ENCODE data around the gene KCNJ12. TPM values are rescaled to one million over a fixed set of nuclear protein-coding genes. Genes with fewer than 3 reads are reported as not detected.

The KCNJ12 gene
- total and polyA plus RNA-seq, 2 of the 13 experiments (the other 11 are each of a cell fraction or from before 2014, with no cell fraction given), result not detected

GRCh38 chr17:21356537-21357127 lies 19.5 kb upstream of the KCNJ12 start:
- ATAC-seq, result no peak
- Histone ChIP-seq H3K36me3 (replicated peaks in 1 of 2; ENCODE audit: control insufficient read depth in 1 of 2, insufficient read depth in 2 of 2, low read length in 2 of 2) (no peaks in the 10 kb centered on the region), H3K4me1 (ENCODE audit: insufficient read depth, low read length) (no peaks in the 10 kb centered on the region), H3K79me2 (ENCODE audit: insufficient read depth, low read length) (no peaks in the 10 kb centered on the region), H3K27ac (ENCODE audit: extremely low read length, insufficient read depth, low read length) (no peak overlapping the region), H3K9me3 (ENCODE audit: low read length) (no peaks in the 10 kb centered on the region), H4K20me1 (ENCODE audit: insufficient read depth, low read length) (no peaks in the 10 kb centered on the region), H3K27me3 (ENCODE audit: control insufficient read depth in 1 of 2, insufficient read depth in 2 of 2, low read length in 2 of 2) (peaks cover 3 to 19% of the 10 kb centered on the region in 2 experiments; a peak in 3 of 5 replicates), H2AFZ (ENCODE audit: low read length) (no peak overlapping the region), H3K4me2 (ENCODE audit: low read depth, low read length) (no peak overlapping the region), H3K4me3 (replicated peaks in 1 of 3; ENCODE audit: insufficient read depth in 1 of 3, low read depth in 2 of 3, low read length in 3 of 3) (no peak overlapping the region), H3K9ac (ENCODE audit: insufficient read depth, low read depth, low read length) (no peak overlapping the region)
- 8% methylated on average over 2 of the region's 2 CpGs for WGBS (ENCODE audit: low lambda C conversion rate)
- BruUV-seq (replicated peaks), result no TSS peak
- CTCF ChIA-PET (ENCODE audit: low intra/inter-chr PET ratio, low total read pairs), result no interaction called here
- intact Hi-C loops (cut with micrococcal nuclease; ENCODE audit: unreplicated experiment) (no loop called here), in situ Hi-C loops (cut with HindIII; ENCODE audit: extremely low pct_ligation_motif_present, low pct_unique_long_range_greater_than_20kb) (no loop called here)
- FAIRE-seq, result no peak
- POLR2A ChIA-PET, result no interaction called here
- no peak for DNase-seq (ENCODE audit: low spot score)
- TF ChIP-seq RCOR2 (CRISPR knock-in tag; IDR thresholded peaks at IDR 0.05) (no peak), AKNA (CRISPR knock-in tag; IDR thresholded peaks at IDR 0.05; ENCODE audit: borderline replicate concordance) (no peak), ZMAT5 (CRISPR knock-in tag; IDR thresholded peaks at IDR 0.05; ENCODE audit: borderline replicate concordance, low read depth) (no peak), ZBTB34 (CRISPR knock-in tag; IDR thresholded peaks at IDR 0.05) (no peak), MED1 (CRISPR knock-in tag; IDR thresholded peaks at IDR 0.05) (no peak), ZNF33A (CRISPR knock-in tag; IDR thresholded peaks at IDR 0.05; ENCODE audit: borderline replicate concordance) (no peak), FOXP1 (IDR thresholded peaks at IDR 0.05) (no peak), FOXP1 (CRISPR knock-in tag; IDR thresholded peaks at IDR 0.05) (no peak), HHEX (CRISPR knock-in tag; IDR thresholded peaks at IDR 0.05) (no peak), TFDP2 (CRISPR knock-in tag; IDR thresholded peaks at IDR 0.05) (no peak), ZNF816 (CRISPR knock-in tag; IDR thresholded peaks at IDR 0.05; ENCODE audit: borderline replicate concordance) (no peak), REST (IDR thresholded peaks at IDR 0.05; ENCODE audit: borderline replicate concordance in 1 of 2, low read depth in 1 of 2, low read length in 2 of 2) (no peak), SETDB1 (CRISPR knock-in tag; IDR thresholded peaks at IDR 0.05; ENCODE audit: borderline replicate concordance) (no peak)

Measured in HepG2 (cell line).